WERI-Rb-1 (cell line): ENCODE data around the gene SMC1A.

Experiments
- DNase-seq: peaks from one replicate; pipeline ENCODE4 v3.0.0-alpha.2; 2020
- H3K27ac ChIP-seq: fragments of 250-450 bp; sonication (Bioruptor Pico); 2 replicates; pipeline ENCODE4 v1.5.1; 2020; ENCODE audit warnings: mild to moderate bottlenecking, moderate library complexity
- H3K27me3 ChIP-seq: fragments of 250-450 bp; sonication (Bioruptor Pico); 2 replicates; pipeline ENCODE4 v1.5.1; 2021; ENCODE audit warnings: mild to moderate bottlenecking, low read depth, moderate library complexity; ENCODE audit not compliant: insufficient read depth, severe bottlenecking
- H3K36me3 ChIP-seq: fragments of 250-450 bp; sonication (Bioruptor Pico); 2 replicates; pipeline ENCODE4 v1.5.1; 2020; ENCODE audit warnings: mild to moderate bottlenecking, moderate library complexity
- H3K4me3 ChIP-seq: 2 replicates; pipeline ENCODE4 v1.5.1; 2011; ENCODE audit warnings: low read depth, mild to moderate bottlenecking, control low read depth, low read length
- H3K9me3 ChIP-seq: fragments of 250-450 bp; sonication (Bioruptor Pico); 2 replicates; pipeline ENCODE4 v1.5.1; 2021; ENCODE audit warnings: mild to moderate bottlenecking, moderate library complexity; ENCODE audit not compliant: severe bottlenecking
- CTCF ChIP-seq: IDR thresholded peaks from 2 replicates; pipeline ENCODE4 v1.5.1; 2011; ENCODE audit warnings: low read depth, mild to moderate bottlenecking, control low read depth, inconsistent platforms, low read length

The SMC1A gene

GRCh38 chrX:53440621-53441517 is 18.4 kb upstream of the SMC1A start:
- no peak for DNase-seq
- Histone ChIP-seq H3K27me3 (peaks cover 48% of the 10 kb centered on the region), H3K4me3 (no peak overlapping the region; the same call in 1 of the 2 replicates), H3K27ac (no peak overlapping the region), H3K9me3 (no peaks in the 10 kb centered on the region), H3K36me3 (no peaks in the 10 kb centered on the region)
- no peak for TF ChIP-seq CTCF

- Histone ChIP-seq H3K9me3 (no peaks in the 10 kb centered on the region), H3K4me3 (no peak overlapping the region), H3K36me3 (no peaks in the 10 kb centered on the region), H3K27ac (no peak overlapping the region), H3K27me3 (peaks cover 46% of the 10 kb centered on the region)
- DNase-seq, result no peak
- no peak for TF ChIP-seq CTCF
These were observed 17.6 kb upstream of the SMC1A start for GRCh38 chrX:53440101-53440500.

- no peak overlapping the region for H3K27ac ChIP-seq
- DNase-seq, result no peak
- no peaks in the 10 kb centered on the region for H3K9me3 ChIP-seq
- TF ChIP-seq CTCF, result no peak
- no peaks in the 10 kb centered on the region for H3K36me3 ChIP-seq
- H3K27me3 ChIP-seq, result peaks cover 46% of the 10 kb centered on the region
- H3K4me3 ChIP-seq, result no peak overlapping the region
These were observed 16.4 kb upstream of the SMC1A start for GRCh38 chrX:53438832-53439230.

- Histone ChIP-seq H3K27ac (no peak overlapping the region), H3K9me3 (no peaks in the 10 kb centered on the region), H3K4me3 (no peak overlapping the region), H3K36me3 (no peaks in the 10 kb centered on the region), H3K27me3 (peaks cover 46% of the 10 kb centered on the region)
- no peak for TF ChIP-seq CTCF
- DNase-seq, result no peak
These were observed 15.8 kb upstream of the SMC1A start for GRCh38 chrX:53438174-53438831.

GRCh38 chrX:53437206-53437605 is 14.8 kb upstream of the SMC1A start:
- Histone ChIP-seq H3K27me3 (peaks cover 46% of the 10 kb centered on the region), H3K9me3 (no peaks in the 10 kb centered on the region), H3K36me3 (peaks cover 4% of the 10 kb centered on the region), H3K4me3 (no peak overlapping the region), H3K27ac (no peak overlapping the region)
- no peak for DNase-seq
- TF ChIP-seq CTCF, result no peak
